Bronchial epithelial cell (primary cell): ENCODE data around the gene STOML1. TPM values are rescaled to one million over a fixed set of nuclear protein-coding genes. Genes with fewer than 3 reads are reported as not detected.
A peak's percentile ranks its signal among the peaks of the same experiment; 100 is the strongest.

Experiments
- DNase-seq: peaks from one replicate; pipeline ENCODE4 v3.0.0-alpha.2; 2010; ENCODE audit warnings: low read depth
- FAIRE-seq: peaks from 2 replicates; lab custom pipeline; 2011; peaks lifted over from hg19 to GRCh38; lab: Jason Lieb, UNC
- H3K27me3 ChIP-seq: 2 replicates; pipeline ENCODE4 v1.5.1; 2011; ENCODE audit warnings: low read length; ENCODE audit not compliant: control insufficient read depth, insufficient read depth
- H3K36me3 ChIP-seq: 2 replicates; pipeline ENCODE4 v1.5.1; 2011; ENCODE audit warnings: low read length; ENCODE audit not compliant: control insufficient read depth, insufficient read depth
- H3K4me3 ChIP-seq: 2 replicates; pipeline ENCODE4 v1.5.1; 2011; ENCODE audit warnings: mild to moderate bottlenecking, low read depth, low read length, control low read depth
- CTCF ChIP-seq: IDR thresholded peaks from 2 replicates; pipeline ENCODE4 v1.5.1; 2011; ENCODE audit warnings: mild to moderate bottlenecking, moderate library complexity, low read length, control low read depth, inconsistent platforms; ENCODE audit not compliant: insufficient read depth, severe bottlenecking
- total RNA-seq: library from RNA; depleted of rRNA; stranded (reverse); fragments of >200 nt; gene quantifications from 2 replicates; pipeline ENCODE4 v1.2.1, GENCODE V29; 2014

STOML1 gene
- 8.6 and 9.5 TPM in 2 replicates for total RNA-seq

GRCh38 chr15:73991726-73992593 lies at the start of gene STOML1:
Gene STOML1, minus strand, starts transcription at chr15:73992295. Its CDS starts 72 bp downstream, at chr15:73992223.
- peak; percentile 79 for DNase-seq
- Histone ChIP-seq H3K4me3 (peak within 1 kb of the TSS; percentile 60), H3K27me3 (no peaks in the 10 kb centered on the region), H3K36me3 (no peaks in the 10 kb centered on the region)
- FAIRE-seq: no peak
- TF ChIP-seq CTCF: peak; percentile 89

DNA sequence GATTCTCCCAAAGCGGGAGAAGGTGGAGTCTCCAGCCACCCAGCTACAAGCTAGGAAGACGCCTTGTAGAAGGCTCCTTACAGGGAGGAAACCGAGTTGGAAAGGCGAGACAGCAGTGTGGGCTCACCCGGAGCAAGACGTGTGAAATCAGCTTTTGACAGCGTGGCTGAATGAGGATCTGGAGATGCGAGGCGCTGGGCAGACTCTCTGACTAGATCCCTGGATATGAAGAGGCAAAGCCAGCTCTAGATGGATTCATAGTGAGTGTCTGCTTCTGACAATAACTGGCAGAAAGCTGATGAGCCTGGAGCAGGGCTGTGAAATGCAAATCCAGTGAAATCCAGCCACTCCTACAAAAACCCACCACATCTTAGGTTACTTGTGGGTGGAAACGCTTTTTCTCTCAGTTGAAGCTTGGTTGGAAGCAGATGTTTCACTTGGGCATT lies 49.2 kb upstream of the STOML1 start:
- FAIRE-seq (peak; percentile 60), DNase-seq (no peak)
- no peak for TF ChIP-seq CTCF
- Histone ChIP-seq H3K36me3 (peaks cover 6% of the 10 kb centered on the region), H3K4me3 (no peak overlapping the region), H3K27me3 (no peaks in the 10 kb centered on the region)

GRCh38 chr15:74040109-74040850 lies 48.2 kb upstream of the STOML1 start:
- TF ChIP-seq CTCF: no peak
- Histone ChIP-seq H3K36me3 (peaks cover 8% of the 10 kb centered on the region), H3K27me3 (no peaks in the 10 kb centered on the region), H3K4me3 (no peak overlapping the region)
- FAIRE-seq: no peak
- DNase-seq: peak; percentile 27

GRCh38 chr15:74039656-74040010 lies 47.5 kb upstream of the STOML1 start:
- TF ChIP-seq CTCF: no peak
- peaks cover 12% of the 10 kb centered on the region for H3K36me3 ChIP-seq
- DNase-seq: no peak
- no peaks in the 10 kb centered on the region for H3K27me3 ChIP-seq
- FAIRE-seq: no peak
- no peak overlapping the region for H3K4me3 ChIP-seq

GRCh38 chr15:74038707-74039655 lies 46.9 kb upstream of the STOML1 start:
- Histone ChIP-seq H3K27me3 (no peaks in the 10 kb centered on the region), H3K36me3 (peaks cover 16% of the 10 kb centered on the region), H3K4me3 (no peak overlapping the region)
- TF ChIP-seq CTCF: no peak
- DNase-seq: peak; percentile 47
- FAIRE-seq: no peak
